ENCODE measurements around the gene CNTNAP2. TPM values are rescaled to one million over a fixed set of nuclear protein-coding genes. Genes with fewer than 3 reads are reported as not detected.

The CNTNAP2 gene
- total and polyA plus RNA-seq, 2 of the 4 experiments (the other 2 are of a cell fraction): not detected

DNA sequence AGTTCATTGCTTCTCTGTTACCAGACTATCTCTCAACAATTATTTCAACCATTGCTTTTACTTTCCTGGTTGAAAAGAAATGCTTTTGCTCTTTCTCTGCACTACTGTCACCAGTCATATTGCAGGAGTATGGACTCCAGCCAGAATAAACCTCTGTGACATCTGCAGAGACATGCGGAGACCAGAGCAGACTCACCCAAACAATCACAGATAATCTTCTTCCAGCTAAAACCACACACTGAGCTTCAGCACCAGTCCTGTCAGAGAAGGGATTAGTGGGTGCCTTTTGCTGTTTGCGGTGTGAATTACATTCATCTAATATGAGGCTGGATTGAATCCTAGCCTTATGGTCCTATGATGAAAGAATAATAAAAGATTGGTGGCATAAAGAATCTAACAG lies 258.6 kb downstream of the CNTNAP2 start:
- Histone ChIP-seq H4K20me1 (ENCODE audit: insufficient read depth, low read length) (no peaks in the 10 kb centered on the region), H4K5ac (ENCODE audit: low read depth, low read length) (no peak overlapping the region), H3K4ac (ENCODE audit: low read depth, low read length) (no peak overlapping the region), H2BK20ac (ENCODE audit: low read depth, low read length) (no peak overlapping the region), H2AK9ac (replicated peaks; ENCODE audit: low read depth, low read length, poor library complexity) (no peak overlapping the region), H3K14ac (replicated peaks; ENCODE audit: low read depth, low read length) (no peak overlapping the region), H4K91ac (ENCODE audit: insufficient read depth, low read depth, low read length) (no peak overlapping the region), H3K36me3 (ENCODE audit: control insufficient read depth, insufficient read depth, low read length) (no peaks in the 10 kb centered on the region), H2AFZ (replicated peaks; ENCODE audit: low read length, poor library complexity) (no peak overlapping the region), H3K79me1 (ENCODE audit: low read depth in 1 of 2, low read length in 2 of 2) (no peaks in the 10 kb centered on the region), H2BK120ac (ENCODE audit: low read depth, low read length) (no peak overlapping the region), H4K8ac (ENCODE audit: low read depth in 2 of 2, low read length in 2 of 2) (no peak overlapping the region), H3K4me3 (ENCODE audit: insufficient read depth, low read depth, low read length) (no peak overlapping the region), H3K9me1 (ENCODE audit: insufficient read depth, low read length) (no peaks in the 10 kb centered on the region), H3K4me2 (ENCODE audit: low read depth, low read length) (no peak overlapping the region), H3K9me3 (ENCODE audit: control insufficient read depth, insufficient read depth, low read length) (peaks cover 2% of the 10 kb centered on the region), H2BK5ac (ENCODE audit: low read depth, low read length, poor library complexity, severe bottlenecking) (no peak overlapping the region), H3K27ac (ENCODE audit: insufficient read depth, low read length) (no peak overlapping the region), H3K27me3 (ENCODE audit: control insufficient read depth, insufficient read depth, low read length) (no peaks in the 10 kb centered on the region), H3K56ac (ENCODE audit: extremely low read depth, insufficient read depth, low read length) (no peak overlapping the region), H3K23ac (ENCODE audit: low read depth, low read length) (no peak overlapping the region), H3K9ac (ENCODE audit: low read depth, low read length) (no peak overlapping the region), H2BK15ac (ENCODE audit: low read depth, low read length) (no peak overlapping the region), H3K18ac (ENCODE audit: low read depth, low read length) (no peak overlapping the region), H3K4me1 (ENCODE audit: control insufficient read depth, insufficient read depth, low read length) (no peaks in the 10 kb centered on the region), H2AK5ac (ENCODE audit: low read depth, low read length) (no peak overlapping the region)
- ChIA-PET CTCF (no interaction called here), POLR2A (ENCODE audit: unreplicated experiment) (no interaction called here)
- WGBS, 2 experiments (ENCODE audit: extremely low coverage in 2 of 2, insufficient read length in 1 of 2): no CpG with 5 or more reads among the region's 2 CpGs
- intact Hi-C loops (cut with micrococcal nuclease): no loop called here
- TF ChIP-seq, protein P1, sequence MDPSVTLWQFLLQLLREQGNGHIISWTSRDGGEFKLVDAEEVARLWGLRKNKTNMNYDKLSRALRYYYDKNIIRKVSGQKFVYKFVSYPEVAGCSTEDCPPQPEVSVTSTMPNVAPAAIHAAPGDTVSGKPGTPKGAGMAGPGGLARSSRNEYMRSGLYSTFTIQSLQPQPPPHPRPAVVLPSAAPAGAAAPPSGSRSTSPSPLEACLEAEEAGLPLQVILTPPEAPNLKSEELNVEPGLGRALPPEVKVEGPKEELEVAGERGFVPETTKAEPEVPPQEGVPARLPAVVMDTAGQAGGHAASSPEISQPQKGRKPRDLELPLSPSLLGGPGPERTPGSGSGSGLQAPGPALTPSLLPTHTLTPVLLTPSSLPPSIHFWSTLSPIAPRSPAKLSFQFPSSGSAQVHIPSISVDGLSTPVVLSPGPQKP (IDR thresholded peaks at IDR 0.05; ENCODE audit: borderline replicate concordance, low read depth, low read length): no peak
- no peak for TF ChIP-seq FOS (IDR thresholded peaks at IDR 0.05; ENCODE audit: low read depth, low read length)
- no peak for TF ChIP-seq SMC3 (IDR thresholded peaks at IDR 0.05; ENCODE audit: low read depth, low read length)
- BruUV-seq (replicated peaks): no TSS peak
- dilution Hi-C loops (cut with HindIII; ENCODE audit: low sequenced_read_pairs, unreplicated experiment): no loop called here
- ATAC-seq (ENCODE audit: low read depth) (no peak), DNase-seq (no peak)
- in situ Hi-C loops (cut with MboI; ENCODE audit: low sequenced_read_pairs): no loop called here
